ENCODE results near the gene LNP1.
"Not testable (repeated sequence)": the region's sequence is repeated elsewhere in the genome, so short reads cannot be mapped to it uniquely, and the experiment has no call there.

Gene LNP1

GRCh38 chr3:100437721-100438622, 36.6 kb downstream of the LNP1 start:
- DNase-seq: no peak

- no peak for DNase-seq
Observed at GRCh38 chr3:100438623-100438974, 37.3 kb downstream of the LNP1 start.

- DNase-seq: no peak
Observed at GRCh38 chr3:100440895-100441294, 39.6 kb downstream of the LNP1 start.

- no peak for DNase-seq
Observed at GRCh38 chr3:100443690-100444089, 42.4 kb downstream of the LNP1 start.

GRCh38 chr3:100447067-100447466, 45.7 kb downstream of the LNP1 start:
- not testable (repeated sequence) for DNase-seq

GRCh38 chr3:100448079-100448478, 46.7 kb downstream of the LNP1 start:
- no peak for DNase-seq

GRCh38 chr3:100449214-100449613, 47.9 kb downstream of the LNP1 start:
- no peak for DNase-seq

GRCh38 chr3:100454677-100455076, 53.3 kb downstream of the LNP1 start:
- DNase-seq: no peak

GRCh38 chr3:100455841-100456550, 54.7 kb downstream of the LNP1 start:
- no peak for DNase-seq

- no peak for DNase-seq
Observed at GRCh38 chr3:100456745-100457144, 55.4 kb downstream of the LNP1 start.

GRCh38 chr3:100457811-100458210, 56.5 kb downstream of the LNP1 start:
- DNase-seq: no peak

- DNase-seq: no peak
Observed at GRCh38 chr3:100458814-100459213, 57.5 kb downstream of the LNP1 start.

- DNase-seq: peak; percentile 4
Observed at GRCh38 chr3:100463002-100463401, 61.7 kb downstream of the LNP1 start.

GRCh38 chr3:100463646-100464155, 62.4 kb downstream of the LNP1 start:
- no peak for DNase-seq

GRCh38 chr3:100465892-100466777, 64.8 kb downstream of the LNP1 start:
- no peak for DNase-seq

GRCh38 chr3:100467133-100467532, 65.8 kb downstream of the LNP1 start:
- DNase-seq: no peak

GRCh38 chr3:100468676-100469075, 67.3 kb downstream of the LNP1 start:
- DNase-seq: no peak

- DNase-seq: no peak
Observed at GRCh38 chr3:100470951-100471350, 69.6 kb downstream of the LNP1 start.

GRCh38 chr3:100471444-100471843, 70.1 kb downstream of the LNP1 start:
- DNase-seq: no peak

- not testable (repeated sequence) for DNase-seq
Observed at GRCh38 chr3:100477851-100478360, 76.6 kb downstream of the LNP1 start.

- not testable (repeated sequence) for DNase-seq
Observed at GRCh38 chr3:100478521-100478920, 77.2 kb downstream of the LNP1 start.

- no peak for DNase-seq
Observed at GRCh38 chr3:100480081-100480480, 78.7 kb downstream of the LNP1 start.

GRCh38 chr3:100482176-100482575, 80.8 kb downstream of the LNP1 start:
- no peak for DNase-seq

All from NCI-H526 treated with DMSO at 0.1 percent for 48 hours (cell line).